ENCODE results near the gene ACAN.

- TF ChIP-seq ZFP3 (CRISPR knock-in tag; IDR thresholded peaks at IDR 0.05), result no peak
- no peak for TF ChIP-seq POU6F1 (CRISPR knock-in tag; IDR thresholded peaks at IDR 0.05; ENCODE audit: borderline replicate concordance, low read depth)
- TF ChIP-seq ZFP30 (CRISPR knock-in tag; IDR thresholded peaks at IDR 0.05), result no peak
- TF ChIP-seq ZC3H10 (CRISPR knock-in tag; IDR thresholded peaks at IDR 0.05), result no peak
Observed at GRCh38 chr15:88791637-88792036, 11.6 kb upstream of the ACAN start.
